ENCODE measurements around the gene DNAH10.

The DNAH10 gene

GRCh38 chr12:123889848-123890535 lies 127.9 kb downstream of the DNAH10 start:
- DNase-seq = no peak

- DNase-seq = no peak
Observed at GRCh38 chr12:123890536-123890902, 128.4 kb downstream of the DNAH10 start.

GRCh38 chr12:123891011-123891410 lies 128.9 kb downstream of the DNAH10 start:
- no peak for DNase-seq

DNA sequence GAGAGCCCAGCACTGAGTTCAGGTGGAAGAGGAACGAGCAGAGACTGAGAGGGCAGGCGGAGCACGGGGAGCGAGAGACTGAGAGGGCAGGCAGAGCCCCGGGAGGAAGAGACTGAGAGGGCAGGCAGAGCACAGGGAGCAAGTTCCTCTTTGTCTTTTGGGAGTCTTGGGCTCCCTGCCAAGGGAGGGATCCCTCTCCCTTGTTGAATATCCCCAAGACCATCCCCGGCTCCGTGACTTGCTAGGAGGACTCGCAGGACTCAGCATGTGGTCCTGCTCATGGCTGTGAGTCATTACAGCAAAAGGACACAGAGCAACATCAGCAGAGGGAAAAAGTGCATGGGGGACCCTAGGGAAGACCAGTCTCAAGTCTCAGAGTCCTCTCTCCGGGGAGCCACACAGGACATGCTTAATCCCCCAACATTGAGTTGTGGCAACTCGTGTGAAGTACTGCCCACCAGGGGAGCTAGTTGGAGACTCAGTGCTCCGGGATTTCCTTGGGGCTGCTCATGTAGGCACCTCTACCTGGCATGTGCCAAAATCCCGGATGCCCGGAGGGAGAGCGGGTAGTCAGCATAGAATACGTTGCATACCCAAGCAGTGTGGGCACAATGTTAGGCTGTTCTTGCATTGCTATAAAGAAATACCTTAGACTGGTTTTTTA lies 129.5 kb downstream of the DNAH10 start:
- DNase-seq = no peak

GRCh38 chr12:123892180-123892559 lies 130.1 kb downstream of the DNAH10 start:
- DNase-seq = no peak

- DNase-seq = no peak
Observed at GRCh38 chr12:123892853-123893252, 130.8 kb downstream of the DNAH10 start.

DNA sequence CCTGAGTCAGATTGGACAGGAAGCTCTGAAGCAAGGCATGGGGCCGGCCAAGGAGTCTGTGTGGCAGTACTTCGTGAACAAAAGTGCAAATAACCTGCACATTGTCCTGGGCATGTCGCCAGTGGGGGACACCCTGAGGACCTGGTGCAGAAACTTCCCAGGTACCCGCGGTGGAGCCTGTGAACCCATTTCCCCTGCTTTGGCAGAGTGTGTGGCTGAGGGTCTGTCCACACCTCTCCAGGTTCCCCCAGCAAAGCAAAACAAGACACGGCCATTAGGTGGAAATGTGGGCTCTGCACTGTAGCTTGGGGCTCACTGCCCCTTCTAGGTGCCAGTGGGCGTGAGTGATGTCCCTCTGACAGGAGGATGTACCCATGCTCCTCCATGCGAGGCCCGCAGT lies 131.2 kb downstream of the DNAH10 start:
- no peak for DNase-seq

- DNase-seq = no peak
Observed at GRCh38 chr12:123894823-123895345, 132.8 kb downstream of the DNAH10 start.

DNA sequence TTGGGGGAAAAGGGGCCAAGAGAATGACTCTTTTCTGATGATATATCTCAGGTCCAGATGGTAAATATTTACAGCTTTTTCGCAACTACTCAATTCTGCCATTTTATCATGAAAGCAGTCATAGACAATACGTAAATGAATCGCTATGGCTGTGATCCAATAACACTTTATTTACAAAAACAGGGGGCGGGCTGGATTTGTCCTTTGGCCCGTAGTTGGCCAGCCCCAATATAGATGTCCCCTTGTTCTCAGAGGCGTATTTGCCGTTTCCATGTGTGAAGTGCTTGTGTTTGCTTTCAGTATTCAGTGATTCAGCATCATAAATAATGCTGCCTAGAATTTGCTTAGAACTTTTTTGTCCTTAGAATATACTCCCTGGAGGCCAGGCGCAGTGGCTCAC lies 133.3 kb downstream of the DNAH10 start:
- DNase-seq = no peak

GRCh38 chr12:123896767-123897166 lies 134.7 kb downstream of the DNAH10 start:
- DNase-seq = no peak

GRCh38 chr12:123897221-123897620 lies 135.1 kb downstream of the DNAH10 start:
- no peak for DNase-seq

DNA sequence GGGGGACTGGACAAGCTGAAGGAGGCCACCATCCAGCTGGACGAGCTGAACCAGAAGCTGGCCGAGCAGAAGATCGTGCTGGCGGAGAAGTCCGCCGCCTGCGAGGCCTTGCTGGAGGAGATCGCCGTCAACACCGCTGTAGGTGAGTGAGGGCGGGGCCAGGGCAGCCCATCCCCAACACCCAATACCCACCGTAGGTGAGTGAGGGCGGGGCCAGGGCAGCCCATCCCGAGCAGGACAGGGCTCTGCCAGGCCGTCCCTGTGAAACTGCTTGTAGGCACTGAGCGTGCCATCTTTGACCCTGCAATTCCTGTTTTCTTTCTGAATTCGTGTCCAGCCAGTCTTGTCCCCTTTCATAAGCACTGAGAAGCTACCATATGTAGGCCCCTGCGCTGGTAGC lies 136.6 kb downstream of the DNAH10 start:
- DNase-seq = no peak

- no peak for DNase-seq
Observed at GRCh38 chr12:123899368-123899767, 137.3 kb downstream of the DNAH10 start.

DNA sequence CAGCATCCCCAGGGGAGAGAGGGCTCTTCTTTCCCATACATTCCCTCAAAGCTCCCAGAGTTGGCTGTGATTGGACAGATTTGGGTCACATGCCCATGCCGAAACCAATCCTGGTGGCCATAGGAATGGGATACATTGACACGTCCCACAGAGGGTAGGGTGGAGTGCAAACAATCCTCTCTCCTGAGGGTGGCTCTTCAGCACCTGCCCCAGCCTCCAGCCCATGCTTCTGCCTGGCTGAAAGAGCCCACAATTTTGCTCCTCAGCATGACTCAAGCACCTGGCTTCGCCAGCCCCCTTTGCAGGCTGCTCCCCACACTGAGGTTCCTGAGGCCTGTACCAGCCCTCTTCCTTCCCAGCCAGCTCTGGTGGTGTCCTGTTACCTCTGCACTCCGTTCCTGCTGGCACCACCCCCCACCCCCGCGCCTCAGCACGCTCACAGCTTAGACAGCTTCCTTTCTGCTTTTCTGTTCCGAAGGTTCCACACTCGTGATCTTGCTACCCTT lies 138.8 kb downstream of the DNAH10 start:
- no peak for DNase-seq

- DNase-seq = no peak
Observed at GRCh38 chr12:123902821-123903220, 140.7 kb downstream of the DNAH10 start.

- DNase-seq = no peak
Observed at GRCh38 chr12:123903301-123904065, 141.4 kb downstream of the DNAH10 start.

DNA sequence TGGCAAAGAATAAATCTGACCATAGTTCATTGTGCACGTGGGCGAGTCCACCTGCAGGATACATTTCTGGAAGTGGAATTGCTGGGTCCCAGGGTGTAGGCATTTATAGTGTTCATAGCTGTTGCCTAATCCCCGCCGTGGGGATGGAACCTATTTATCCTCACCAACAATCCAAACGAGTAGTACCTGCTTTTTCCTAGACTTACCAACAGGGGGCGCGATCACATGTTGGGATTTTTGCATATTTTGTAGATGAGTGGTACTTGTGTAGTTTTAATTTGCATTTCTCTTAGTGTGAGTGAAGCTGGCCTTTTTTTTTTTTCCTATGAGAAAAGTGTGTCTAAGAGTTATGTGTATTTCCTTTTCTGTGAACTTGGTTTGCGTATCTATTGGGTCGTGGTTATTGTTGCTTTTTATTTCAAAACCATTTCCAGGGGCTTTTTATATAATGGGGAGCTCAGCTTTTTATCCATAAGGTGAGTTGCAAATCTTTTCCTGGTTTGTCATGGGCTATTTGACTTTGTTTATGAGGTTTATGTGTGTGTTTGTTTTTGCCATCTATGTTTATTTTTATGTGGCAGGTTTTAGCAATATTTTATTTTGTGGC lies 143.3 kb downstream of the DNAH10 start:
- DNase-seq = peak; percentile 59

- no peak for DNase-seq
Observed at GRCh38 chr12:123906711-123907420, 144.8 kb downstream of the DNAH10 start.

DNA sequence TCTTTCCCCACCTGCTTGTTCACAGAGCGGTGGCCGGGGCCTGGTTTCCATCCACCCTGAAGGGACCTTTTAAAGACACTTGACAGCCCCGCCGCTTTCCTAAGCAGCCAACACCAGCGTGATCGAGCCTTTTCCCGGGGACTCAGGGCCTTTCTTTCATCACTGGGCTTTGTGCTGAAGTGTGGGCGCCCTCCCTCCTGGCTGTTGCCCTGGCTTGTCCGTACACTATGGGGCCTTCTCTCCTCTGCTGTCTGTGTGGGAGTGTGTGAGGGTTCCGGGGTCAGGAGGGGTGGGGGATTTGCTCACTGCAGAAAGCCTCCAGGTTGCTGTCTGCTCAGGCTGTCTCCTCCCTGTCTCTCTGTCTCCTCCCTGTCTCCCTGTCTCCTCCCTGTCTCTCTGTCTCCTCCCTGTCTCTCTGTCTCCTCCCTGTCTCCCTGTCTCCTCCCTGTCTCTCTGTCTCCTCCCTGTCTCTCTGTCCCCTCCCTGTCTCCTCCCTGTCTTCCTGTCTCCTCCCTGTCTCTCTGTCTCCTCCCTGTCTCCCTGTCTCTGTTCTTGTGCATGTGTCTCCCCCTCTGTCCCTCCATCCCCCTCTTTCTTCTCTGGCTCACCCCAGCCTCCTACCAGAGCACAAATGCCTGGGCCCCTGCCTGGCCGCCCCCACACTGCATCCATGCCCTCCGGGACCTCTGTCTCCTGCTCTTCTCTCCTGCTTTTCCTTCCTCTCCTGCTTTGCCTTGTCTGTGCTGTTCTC lies 145.8 kb downstream of the DNAH10 start:
- no peak for DNase-seq

DNA sequence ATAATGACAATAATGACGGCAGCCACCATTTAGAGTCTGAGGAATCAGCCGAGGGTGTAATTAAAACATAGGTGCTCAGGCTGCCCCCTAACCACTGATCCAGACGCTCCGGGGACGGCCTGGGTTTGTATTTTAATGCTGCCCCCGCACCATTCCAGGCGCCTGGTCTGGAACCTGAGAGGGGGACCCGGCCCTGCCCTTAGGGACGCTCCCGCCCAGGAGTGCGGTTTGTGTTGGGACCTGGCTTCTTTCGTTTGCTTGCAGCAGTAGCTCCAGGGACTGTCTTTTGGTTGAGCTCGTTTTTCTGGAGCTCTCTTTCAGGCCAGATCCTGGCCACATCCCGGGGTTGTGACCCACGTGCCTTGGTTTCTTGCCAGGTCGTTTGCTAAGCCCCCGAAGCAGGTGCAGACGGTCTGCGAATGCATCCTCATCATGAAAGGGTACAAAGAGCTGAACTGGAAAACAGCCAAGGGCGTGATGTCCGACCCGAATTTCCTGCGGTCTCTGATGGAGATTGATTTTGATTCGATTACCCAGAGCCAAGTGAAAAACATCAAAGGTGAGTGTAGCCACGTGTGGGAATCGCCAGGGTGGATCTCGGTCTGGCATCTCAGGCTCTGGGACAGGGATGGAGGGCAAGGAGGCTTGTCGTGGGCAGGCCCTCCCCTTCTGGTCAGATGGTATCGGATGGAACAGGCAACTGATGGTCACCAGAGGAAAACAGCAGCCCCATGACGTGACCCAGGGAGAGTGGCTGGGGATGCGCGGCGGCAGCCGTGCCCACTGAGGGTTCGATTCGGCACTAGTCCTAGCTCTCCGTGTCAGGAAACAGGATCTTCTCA lies 147.0 kb downstream of the DNAH10 start:
- DNase-seq = no peak

DNA sequence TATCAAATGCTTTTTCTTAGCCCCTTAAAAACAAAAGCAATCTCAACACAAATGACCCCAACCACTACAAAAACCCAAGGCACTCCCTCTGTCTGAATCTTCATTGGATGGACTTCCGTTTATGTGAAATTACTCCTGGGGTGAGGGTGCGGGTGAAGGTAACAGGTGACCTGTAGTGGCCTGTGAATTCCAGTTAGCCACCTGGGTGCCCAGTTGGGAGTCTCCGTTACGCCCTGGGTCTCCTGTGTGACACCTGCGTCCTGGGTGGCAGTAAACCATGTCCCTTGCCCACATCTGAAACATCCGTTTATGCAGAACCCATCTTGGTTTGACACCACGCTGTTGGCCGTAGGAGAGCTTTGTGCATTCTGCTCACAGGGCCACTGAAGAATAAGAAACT lies 148.0 kb downstream of the DNAH10 start:
- no peak for DNase-seq
